ENCODE measurements around the gene XDH. TPM values are rescaled to one million over a fixed set of nuclear protein-coding genes. Genes with fewer than 3 reads are reported as not detected.

XDH gene
- total RNA-seq, 1 donor from 2014 or later = not detected

GRCh38 chr2:31334311-31335026, 80.1 kb downstream of the XDH start:
- DNase-seq (ENCODE audit: low spot score in 2 of 2) (no peak), FAIRE-seq (no peak)

- FAIRE-seq = no peak
- DNase-seq (ENCODE audit: low spot score in 2 of 2) = peak; percentile 43 to 70
Observed at GRCh38 chr2:31333527-31334183, 80.9 kb downstream of the XDH start.

DNA sequence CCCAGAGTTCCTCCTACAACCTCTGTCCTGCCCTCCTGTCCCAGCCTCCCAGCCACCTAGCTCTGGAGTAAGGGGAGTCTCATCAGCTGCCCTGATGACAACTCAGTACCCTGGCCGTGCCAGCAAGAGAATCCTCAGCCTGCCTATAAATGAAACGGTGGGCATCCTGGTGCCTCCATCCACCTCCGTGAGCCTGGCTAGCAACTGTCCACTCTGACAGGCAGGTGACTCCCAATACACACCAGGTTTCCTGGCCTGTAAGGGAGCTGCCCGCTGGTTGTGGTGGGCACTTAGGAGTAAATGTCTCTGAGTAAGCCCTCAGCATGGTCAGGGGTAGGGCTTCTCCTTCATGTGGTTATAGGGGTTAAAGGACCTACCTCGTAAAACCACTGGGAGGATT, 81.5 kb downstream of the XDH start:
- no peak for DNase-seq (ENCODE audit: low spot score in 2 of 2)
- FAIRE-seq = no peak

DNA sequence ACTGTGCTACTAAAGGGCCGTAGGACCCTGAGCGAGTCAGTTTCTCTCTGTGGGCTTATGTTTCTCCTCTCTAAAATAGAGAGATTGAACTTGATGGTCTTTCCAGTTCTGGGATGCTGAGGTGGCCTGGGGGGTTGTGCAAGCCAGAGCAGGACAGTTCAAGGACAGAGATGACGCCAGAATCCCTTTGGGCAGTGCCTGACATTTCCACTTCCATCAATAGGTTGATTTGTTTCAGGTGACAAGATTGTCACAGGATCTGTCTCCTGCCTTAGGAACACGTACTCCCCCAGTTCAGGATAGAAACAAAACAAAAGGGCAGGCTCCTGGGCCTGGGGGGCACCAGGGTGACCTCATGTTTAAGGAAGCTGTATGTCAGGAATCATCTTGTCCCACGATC, 82.0 kb downstream of the XDH start:
- DNase-seq (ENCODE audit: low spot score in 2 of 2) (no peak), FAIRE-seq (no peak)

- FAIRE-seq (no peak), DNase-seq (ENCODE audit: low spot score in 2 of 2) (no peak)
Observed at GRCh38 chr2:31331156-31331555, 83.4 kb downstream of the XDH start.

DNA sequence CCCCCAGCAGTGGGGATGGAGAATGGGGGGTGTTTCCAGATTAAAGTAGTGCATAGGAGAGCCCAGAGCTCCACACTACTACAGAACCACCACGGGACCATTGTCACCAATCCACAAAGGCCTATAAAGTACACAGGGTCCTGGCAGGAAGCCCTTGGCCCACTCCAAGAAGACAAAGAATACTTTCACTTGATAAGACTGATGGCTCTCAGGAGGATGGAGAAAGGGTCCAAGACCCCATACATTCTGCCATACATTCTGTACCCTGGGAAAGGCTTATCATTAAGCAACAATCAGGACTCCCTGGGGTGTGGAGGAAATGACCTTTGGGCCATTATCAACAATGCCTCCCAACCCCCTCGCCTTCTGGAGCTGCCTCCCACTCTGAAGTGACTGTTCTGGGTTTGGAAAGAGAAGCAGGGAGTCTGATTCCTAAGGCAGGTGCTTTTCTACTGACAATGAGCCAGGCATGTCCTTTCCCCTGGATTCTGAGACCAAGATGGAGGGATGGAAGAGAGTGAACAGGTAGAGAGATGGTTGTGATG, 85.4 kb downstream of the XDH start:
- DNase-seq (ENCODE audit: low spot score in 2 of 2) (no peak), FAIRE-seq (no peak)

DNA sequence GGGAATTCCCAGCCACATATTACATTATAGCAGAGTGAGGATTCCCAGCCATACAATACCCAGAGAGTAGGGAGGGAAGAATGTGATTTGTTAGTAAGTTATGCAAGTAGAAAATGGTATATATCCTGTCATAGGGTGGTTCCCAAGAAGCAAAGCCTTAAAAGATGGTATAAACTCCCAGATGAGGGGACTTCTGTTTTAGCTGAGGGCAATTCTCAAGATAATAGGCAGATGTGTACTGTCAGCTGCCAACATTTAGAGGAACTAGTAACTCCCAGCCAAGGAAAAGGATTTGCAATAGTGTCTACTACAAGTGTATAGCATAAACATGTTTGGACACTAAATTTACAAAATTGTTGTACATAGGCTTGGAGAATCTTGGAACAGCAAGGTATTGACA, 86.5 kb downstream of the XDH start:
- DNase-seq (ENCODE audit: low spot score in 2 of 2) (no peak), FAIRE-seq (no peak)

DNA sequence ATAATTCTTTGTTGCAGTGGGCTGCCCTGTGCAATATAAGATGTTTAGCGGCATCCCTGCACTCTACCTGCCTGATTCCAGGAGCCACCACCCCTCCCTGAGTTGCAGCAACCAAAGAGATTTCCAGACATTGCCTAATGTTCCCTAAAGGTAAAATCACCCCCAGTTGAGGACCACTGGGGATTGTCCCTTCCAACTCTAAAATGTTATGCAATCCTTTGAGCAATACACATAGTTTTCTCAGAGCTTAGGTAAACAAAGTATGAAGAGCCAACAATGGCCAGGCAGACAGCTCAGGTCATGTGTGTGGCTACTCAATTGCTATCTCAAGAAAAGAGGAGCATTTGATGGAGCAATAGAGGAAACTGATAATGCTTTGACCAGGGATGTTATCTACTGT, 87.0 kb downstream of the XDH start:
- FAIRE-seq (no peak), DNase-seq (ENCODE audit: low spot score in 2 of 2) (no peak)

- DNase-seq (ENCODE audit: low spot score in 2 of 2) (no peak), FAIRE-seq (no peak)
Observed at GRCh38 chr2:31324016-31324633, 90.4 kb downstream of the XDH start.

DNA sequence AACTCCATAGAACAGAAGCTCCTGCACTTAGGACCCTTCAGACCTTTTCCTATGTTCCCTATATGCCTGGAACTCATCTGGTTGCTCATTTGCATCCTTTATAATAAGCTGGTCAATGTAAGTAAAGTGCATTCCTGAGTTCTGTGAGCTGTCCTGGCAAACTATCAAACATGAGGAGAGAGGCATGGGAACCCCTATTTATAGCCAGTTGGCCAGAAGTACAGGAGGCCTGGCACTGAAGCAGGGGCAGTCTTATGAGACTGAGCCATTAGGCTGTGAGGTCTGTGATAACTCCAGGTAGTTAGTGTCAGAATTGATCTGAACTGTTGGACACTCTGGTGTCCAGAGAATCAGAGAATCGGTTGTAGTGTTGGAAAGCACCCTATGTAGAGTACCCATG, 92.2 kb downstream of the XDH start:
- FAIRE-seq = no peak
- no peak for DNase-seq (ENCODE audit: low spot score in 2 of 2)

DNA sequence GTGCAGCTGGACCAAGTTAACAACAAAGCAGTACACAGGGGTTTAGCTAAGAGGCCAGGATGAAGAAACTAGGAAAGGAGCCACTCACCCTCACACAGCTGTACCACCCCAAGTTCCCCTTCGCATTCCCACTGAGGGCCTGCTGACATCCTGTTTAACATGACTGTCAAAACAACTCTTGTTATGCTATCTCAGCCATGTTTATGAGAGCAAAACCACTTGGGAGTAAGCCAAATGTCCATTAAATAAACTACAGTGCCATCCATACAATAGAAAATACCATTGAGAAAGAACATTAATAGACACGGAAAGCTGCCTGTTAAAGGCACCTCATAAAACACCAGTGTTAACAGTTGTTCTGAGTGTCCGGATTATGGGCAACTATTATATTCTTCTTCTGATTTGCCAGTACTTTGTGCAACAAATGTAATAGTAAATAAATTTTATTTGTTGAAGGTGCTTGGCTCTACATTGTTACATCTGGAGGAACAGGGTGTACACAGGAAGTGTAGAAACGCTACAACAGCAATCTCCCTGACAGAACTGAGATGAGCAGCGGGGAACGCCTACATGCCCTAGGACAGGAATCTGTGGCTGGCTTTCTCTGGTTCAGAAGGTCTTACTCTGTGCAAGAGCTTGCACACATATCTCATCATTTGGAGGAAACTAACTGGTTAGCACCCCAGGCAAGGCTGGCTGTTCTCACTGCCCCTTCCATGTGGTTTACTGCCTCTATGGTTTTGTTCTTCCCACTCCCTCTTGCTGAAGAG, 95.0 kb downstream of the XDH start:
- FAIRE-seq (no peak), DNase-seq (ENCODE audit: low spot score in 2 of 2) (no peak)

DNA sequence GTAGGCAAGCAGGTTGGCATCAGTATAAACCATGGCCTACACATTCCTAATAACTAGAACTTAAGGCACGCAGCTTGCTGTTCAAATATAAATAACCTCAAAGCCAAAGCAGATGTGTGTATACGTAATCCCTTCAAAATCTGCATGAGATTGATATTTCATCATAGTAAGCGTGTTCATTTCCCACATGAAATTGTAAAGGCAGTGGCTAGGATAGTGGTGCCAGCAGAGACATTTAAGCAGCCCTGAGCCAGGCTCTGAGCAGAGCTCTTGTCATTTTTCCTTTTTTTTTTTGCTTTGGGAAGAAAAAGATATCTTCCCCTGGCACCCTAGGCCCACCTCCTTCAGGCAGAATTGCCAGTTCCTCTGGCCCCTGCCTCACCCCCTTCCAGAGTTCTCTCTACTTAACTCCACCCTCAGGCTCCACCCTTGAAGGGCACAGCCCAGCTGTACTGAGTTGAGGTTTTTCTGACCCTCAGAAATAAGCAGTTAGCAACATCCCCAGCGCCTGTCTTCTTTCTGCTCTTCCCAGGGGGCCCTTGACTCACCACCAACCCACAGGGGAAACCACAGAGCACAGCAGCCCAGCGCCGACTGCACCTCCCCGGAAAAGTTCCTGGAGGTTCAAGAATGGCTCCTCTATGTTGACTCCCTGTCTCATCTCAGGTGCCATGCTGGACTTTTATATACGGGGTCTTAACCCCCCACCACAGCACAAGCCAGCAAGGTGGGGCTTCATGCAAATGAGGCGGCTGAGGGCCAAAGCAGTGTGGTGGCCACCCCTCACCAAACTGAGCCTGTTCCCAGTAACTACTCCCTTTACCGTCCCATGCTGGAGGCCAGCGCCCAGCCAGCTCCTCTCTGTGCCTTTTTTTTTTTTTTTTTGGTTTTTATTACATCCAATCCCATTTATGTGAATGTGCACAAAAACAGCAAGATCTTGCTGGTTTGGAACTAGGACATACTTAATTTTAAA, 95.9 kb downstream of the XDH start:
- DNase-seq (ENCODE audit: low spot score in 2 of 2) = no peak
- FAIRE-seq = no peak

GRCh38 chr2:31317396-31317795, 97.1 kb downstream of the XDH start:
- FAIRE-seq = no peak
- no peak for DNase-seq (ENCODE audit: low spot score in 2 of 2)

DNA sequence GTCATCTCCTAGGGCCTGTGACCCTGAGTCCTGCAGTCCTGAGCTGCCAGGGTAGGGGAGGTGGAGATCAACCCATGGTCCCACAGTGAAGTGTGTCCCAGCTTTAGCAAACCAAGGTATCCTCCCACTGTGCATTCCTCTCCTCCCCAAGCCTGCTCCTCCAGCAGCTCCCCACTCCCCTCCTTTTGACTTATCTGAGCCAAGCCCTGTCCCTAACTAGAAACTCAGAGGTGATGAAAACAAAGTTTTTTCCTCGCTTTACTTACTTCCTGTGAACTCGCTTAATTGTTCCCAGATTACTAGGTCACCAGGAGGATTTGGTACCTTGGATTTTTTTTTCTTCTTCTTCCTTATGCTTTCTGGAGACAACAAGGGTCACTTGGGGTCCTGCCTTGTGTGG, 99.8 kb downstream of the XDH start:
- no peak for FAIRE-seq

GRCh38 chr2:31312898-31313297, 101.6 kb downstream of the XDH start:
- DNase-seq (ENCODE audit: low spot score in 2 of 2) = no peak
- no peak for FAIRE-seq

More for the DNA sequence above, 99.8 kb downstream of the XDH start:
- no peak for DNase-seq (ENCODE audit: low spot score in 2 of 2)

DNA sequence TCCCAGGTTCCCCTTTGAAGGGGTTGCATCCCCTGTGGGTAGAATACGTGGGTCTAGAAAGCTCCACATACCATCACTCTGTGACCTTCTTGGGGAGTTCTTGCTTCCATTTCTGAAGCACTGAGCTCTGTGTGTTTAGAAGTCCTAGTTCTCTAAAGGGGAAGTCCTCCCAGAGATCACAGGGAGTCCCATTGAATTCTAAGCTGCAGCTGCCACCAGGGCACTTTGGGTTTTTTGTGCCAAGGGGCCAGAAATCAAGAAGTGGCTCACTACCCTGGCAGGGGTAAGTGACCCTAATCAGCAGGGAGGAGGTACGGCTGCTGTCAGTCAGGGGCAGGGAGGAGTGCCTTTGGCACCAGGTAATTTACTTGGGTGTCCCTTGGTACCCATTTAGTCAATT, 109.7 kb downstream of the XDH start:
- DNase-seq (ENCODE audit: low spot score in 2 of 2) (no peak), FAIRE-seq (no peak)

- DNase-seq (ENCODE audit: low spot score in 2 of 2) (no peak), FAIRE-seq (no peak)
Observed at GRCh38 chr2:31302940-31303563, 111.5 kb downstream of the XDH start.

GRCh38 chr2:31300309-31300708, 114.2 kb downstream of the XDH start:
- FAIRE-seq (no peak), DNase-seq (ENCODE audit: low spot score in 2 of 2) (no peak)

DNA sequence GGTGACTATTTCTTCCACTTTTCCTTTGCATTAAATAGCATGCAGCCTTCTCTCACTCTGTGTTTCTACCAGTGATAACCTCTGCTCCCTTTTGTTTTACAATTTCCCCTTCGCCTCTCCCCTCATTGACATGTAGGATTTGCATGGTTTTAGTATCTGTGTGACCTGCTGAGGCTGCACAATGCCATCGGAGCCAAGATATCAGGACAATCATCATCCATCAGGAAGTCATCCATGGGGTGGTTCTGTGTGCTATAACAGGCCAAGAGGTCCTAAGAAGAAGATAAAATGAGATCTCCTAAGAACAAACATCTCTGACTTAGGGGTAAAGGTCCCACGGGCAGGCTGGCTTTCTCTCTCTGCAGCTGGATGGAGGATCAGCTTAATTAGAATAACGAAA, 115.0 kb downstream of the XDH start:
- DNase-seq (ENCODE audit: low spot score in 2 of 2) (no peak), FAIRE-seq (no peak)
